ENCODE data around the gene RIN1. TPM values are rescaled to one million over a fixed set of nuclear protein-coding genes. Genes with fewer than 3 reads are reported as not detected.

RIN1 gene
- total and polyA plus RNA-seq, 2 of the 13 experiments (the other 11 are each of a cell fraction or from before 2014, with no cell fraction given) = 2.4 to 4.1 TPM

GRCh38 chr11:66312549-66313320, 23.5 kb downstream of the RIN1 start (continued):
- TF ChIP-seq ZNF687 (CRISPR knock-in tag; IDR thresholded peaks at IDR 0.05) (0 out of 2 replicates have a peak, but pooled peaks have one; percentile 2), RXRA (CRISPR knock-in tag; IDR thresholded peaks at IDR 0.05) (0 out of 2 replicates have a peak, but pooled peaks have one; percentile 30), MED8 (CRISPR knock-in tag; IDR thresholded peaks at IDR 0.05; ENCODE audit: insufficient replicate concordance) (peak; percentile 67), DNMT1 (CRISPR knock-in tag; IDR thresholded peaks at IDR 0.05) (0 out of 2 replicates have a peak, but pooled peaks have one; percentile 8), JARID2 (CRISPR knock-in tag; IDR thresholded peaks at IDR 0.05; ENCODE audit: insufficient replicate concordance) (peak; percentile 18), ZNF317 (CRISPR knock-in tag; IDR thresholded peaks at IDR 0.05) (peak; percentile 30; the same call in 1 of the 2 replicates), HHEX (CRISPR knock-in tag; IDR thresholded peaks at IDR 0.05) (no peak), ZNF382 (CRISPR knock-in tag; IDR thresholded peaks at IDR 0.05; ENCODE audit: borderline replicate concordance) (no peak), PCBP1 (IDR thresholded peaks at IDR 0.05; ENCODE audit: borderline replicate concordance, low read depth, low read length) (0 out of 2 replicates have a peak, but pooled peaks have one; percentile 15), NFKBIZ (CRISPR knock-in tag; IDR thresholded peaks at IDR 0.05) (0 out of 2 replicates have a peak, but pooled peaks have one; percentile 22), RBFOX2 (IDR thresholded peaks at IDR 0.05; ENCODE audit: low read depth, low read length) (peak; percentile 49), ZBTB37 (CRISPR knock-in tag; IDR thresholded peaks at IDR 0.05) (0 out of 2 replicates have a peak, but pooled peaks have one; percentile 41), ZNF652 (CRISPR knock-in tag; IDR thresholded peaks at IDR 0.05; ENCODE audit: borderline replicate concordance, low read depth) (peak; percentile 93), TEAD2 (CRISPR knock-in tag; IDR thresholded peaks at IDR 0.05) (no peak), ARID5B (CRISPR knock-in tag; IDR thresholded peaks at IDR 0.05) (0 out of 2 replicates have a peak, but pooled peaks have one; percentile 8), SP2 (CRISPR knock-in tag; IDR thresholded peaks at IDR 0.05) (0 out of 2 replicates have a peak, but pooled peaks have one; percentile 25), GLI4 (CRISPR knock-in tag; IDR thresholded peaks at IDR 0.05; ENCODE audit: borderline replicate concordance) (no peak), MED1 (CRISPR knock-in tag; IDR thresholded peaks at IDR 0.05) (peak; percentile 55), YY1 (IDR thresholded peaks at IDR 0.05; ENCODE audit: insufficient read depth, insufficient replicate concordance, low read depth, low read length) (peak; percentile 29)

Data from HepG2 (cell line).